ENCODE measurements around the gene RCAN1. TPM values are rescaled to one million over a fixed set of nuclear protein-coding genes. Genes with fewer than 3 reads are reported as not detected.

The RCAN1 gene
- total RNA-seq, 1 experiment from 2014 or later = 14.4 TPM

DNA sequence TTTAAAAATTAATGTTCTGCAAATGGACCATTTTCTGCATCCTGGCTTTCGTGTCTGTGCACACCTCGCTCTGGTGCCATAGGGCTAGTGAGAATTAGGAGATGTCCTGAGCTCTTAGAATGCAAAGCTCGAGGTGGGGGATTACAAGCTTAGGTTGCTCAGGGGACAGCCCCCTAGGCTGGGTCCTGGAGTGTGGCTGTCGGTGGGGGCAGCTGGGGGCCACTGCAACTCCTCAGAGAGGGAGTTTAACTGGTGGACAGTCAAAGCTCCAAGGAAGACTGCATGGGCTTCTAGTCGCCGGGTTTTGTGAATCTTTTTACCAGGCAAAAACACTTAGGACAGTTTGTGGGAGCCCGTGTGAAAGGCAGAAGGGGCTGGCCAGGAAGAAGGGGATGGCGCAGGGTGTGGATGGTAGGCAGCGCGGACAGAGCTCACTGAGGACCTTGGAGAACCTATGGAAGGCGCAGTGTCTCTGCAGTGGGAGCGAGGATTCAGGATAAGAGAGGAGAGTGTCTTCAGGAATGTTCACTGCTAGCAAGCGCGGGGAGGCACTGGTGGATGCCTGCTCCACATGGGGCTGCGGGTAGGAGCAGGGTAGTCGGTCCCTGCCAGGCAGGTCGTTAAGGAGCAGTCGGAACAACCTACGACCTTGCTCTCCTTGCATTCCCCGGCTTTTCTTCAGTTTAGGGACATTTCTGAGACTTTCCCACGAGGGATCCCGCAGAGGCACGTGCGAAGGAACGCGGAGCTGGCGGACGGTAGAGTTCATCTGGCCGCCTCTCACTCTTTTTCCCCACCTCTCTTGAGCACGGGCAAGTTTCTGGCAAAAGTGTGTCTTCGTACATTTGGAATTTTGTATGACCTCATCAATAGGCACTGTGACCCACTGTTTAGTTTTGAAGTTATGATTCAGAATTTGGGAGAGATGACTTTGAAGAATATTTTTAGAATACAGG, 90.0 kb downstream of the RCAN1 start:
- DNase-seq (ENCODE audit: low spot score) = no peak
- in situ Hi-C loops (cut with HindIII; ENCODE audit: low sequenced_read_pairs) = no loop called here

DNA sequence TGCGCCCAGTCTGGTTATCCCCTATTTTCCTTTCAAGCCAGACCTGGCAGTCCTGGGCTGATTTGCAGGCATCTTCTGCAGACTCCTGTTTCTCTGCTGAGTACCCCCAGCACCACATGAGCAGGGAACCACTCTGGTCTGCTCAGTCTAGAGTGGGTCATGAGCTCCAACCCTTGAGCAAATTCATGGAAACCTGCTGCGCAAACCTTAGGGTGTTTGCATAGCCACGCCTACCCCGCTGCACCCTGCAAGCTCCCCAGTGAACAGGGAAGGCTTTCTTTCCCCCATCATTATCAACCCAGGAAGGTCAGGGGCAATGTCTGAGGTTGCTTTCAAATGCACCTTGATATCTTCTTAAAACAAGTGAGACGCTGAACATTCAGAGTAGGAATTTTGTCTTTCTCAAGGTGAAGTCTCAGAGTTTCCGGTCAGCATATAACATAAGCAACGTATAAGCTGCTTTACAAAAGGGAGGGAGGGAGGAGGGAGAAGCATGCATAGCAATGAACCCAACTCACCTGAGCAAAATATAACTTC, 91.8 kb downstream of the RCAN1 start:
- in situ Hi-C loops (cut with HindIII; ENCODE audit: low sequenced_read_pairs) = no loop called here
- DNase-seq (ENCODE audit: low spot score) = no peak

DNA sequence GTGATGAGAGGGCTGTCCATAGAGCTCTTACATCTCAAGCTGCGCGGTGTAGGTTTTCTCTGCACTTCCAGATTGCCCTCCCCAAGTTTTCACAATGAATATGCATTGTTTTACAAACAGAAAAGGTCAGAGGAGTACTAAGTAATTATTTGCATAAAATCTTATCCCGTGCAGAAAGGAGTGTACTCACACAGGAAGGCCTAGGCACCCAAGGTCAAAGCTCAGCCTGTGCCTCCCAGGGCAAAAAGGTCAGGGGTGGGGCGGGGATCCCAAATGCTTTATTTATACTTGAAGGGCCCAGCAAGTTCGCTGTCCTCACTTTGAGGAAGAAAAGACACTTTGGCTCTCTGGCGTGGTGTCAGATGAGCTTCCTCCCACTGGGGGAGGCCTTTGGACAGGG, 92.6 kb downstream of the RCAN1 start:
- no peak for DNase-seq (ENCODE audit: low spot score)
- in situ Hi-C loops (cut with HindIII; ENCODE audit: low sequenced_read_pairs) = no loop called here

DNA sequence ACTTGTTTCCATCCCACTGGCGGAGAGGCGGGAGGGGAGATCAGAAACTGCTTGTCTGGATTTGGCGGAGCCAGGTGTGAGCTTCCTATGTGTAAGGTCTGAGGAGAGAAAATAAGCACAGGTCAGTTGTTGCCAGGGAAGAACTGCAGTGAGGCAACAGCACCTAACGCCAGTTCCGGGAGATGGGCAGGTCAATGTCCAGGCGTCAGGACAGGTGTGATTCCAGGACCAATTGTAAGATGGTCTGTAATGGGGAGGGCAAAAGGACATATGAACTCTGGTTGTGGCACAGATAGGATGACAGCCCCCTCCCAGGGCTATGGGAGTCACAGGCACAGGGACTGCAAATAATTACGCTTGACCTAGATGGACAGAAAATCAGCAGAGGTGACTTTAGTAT, 93.4 kb downstream of the RCAN1 start:
- in situ Hi-C loops (cut with HindIII; ENCODE audit: low sequenced_read_pairs) = no loop called here
- DNase-seq (ENCODE audit: low spot score) = no peak

DNA sequence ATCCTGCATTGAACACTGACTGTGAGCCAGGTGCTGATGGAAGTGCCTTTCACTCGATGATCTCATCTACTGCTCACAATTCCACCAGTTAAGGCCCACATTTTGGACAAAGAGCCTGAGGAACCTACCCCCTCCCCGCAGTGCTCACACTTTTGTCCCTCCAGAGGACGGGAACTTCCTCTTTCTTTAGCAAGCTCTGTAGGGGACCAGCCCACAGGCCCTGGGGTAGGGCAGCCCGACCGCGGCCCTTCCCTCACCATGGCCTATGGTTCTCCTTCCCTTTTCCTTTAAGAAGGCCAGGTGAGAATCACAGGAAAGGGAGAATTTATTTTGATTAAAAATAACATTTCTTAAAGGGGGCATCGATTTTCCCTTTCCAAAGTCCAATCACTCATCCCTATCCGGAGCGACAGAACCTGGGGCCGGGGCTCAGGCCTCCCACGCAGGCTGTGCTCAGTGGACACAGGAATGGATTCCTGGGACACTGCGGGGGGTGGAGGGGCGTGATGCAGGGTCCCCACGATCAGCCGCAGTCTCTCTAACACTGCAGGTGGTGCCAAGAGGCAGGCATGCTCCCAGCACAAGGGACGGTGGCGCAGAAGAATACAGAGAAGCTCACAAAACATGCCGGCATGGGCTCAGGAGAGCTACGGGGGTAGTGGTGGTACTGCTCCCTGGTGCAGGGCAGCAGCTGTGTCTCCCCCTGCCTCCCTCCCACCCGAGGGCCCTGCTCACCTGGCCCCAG, 94.0 kb downstream of the RCAN1 start:
- no peak for DNase-seq (ENCODE audit: low spot score)
- in situ Hi-C loops (cut with HindIII; ENCODE audit: low sequenced_read_pairs) = no loop called here

DNA sequence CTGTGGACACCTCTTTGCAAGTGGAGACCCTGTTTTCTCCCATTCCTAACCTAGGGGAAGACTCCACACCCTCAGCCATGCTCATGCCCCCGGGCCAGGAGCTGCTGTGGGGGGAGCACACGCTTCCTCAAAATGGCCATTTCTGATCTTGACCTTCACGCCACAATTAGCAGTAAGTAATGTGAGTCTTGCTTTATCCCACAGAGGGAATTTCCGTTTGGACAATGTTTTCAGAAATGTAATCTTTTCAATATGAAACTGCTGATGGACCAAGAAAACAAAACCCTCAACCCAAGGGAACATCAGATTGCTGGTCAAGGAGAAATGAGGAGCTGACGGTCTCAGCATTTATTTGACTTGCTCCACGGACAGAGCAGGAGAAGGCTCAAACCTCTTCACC, 94.6 kb downstream of the RCAN1 start:
- DNase-seq (ENCODE audit: low spot score) = no peak

DNA sequence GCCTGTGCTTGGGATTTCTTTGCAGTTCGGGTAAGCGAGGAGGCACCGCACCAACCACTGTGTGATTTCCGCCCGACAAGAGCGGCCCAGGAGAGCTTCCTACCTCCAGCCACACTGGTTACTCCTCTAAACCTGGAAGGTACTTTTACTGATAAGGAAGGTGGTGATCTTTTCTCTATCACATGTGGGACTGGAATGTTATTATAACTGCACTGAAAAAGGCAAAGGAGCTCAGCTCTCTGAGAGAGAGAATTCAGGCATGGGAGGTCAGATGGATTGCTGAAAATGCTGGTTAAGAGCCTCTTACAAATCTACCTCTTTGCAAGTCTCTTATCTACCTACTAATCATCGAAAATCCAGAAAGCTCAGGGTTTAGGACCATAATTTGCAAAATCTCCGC, 95.2 kb downstream of the RCAN1 start:
- in situ Hi-C loops (cut with HindIII; ENCODE audit: low sequenced_read_pairs) = no loop called here
- no peak for DNase-seq (ENCODE audit: low spot score)

More for the DNA sequence above, 94.6 kb downstream of the RCAN1 start:
- in situ Hi-C loops (cut with HindIII; ENCODE audit: low sequenced_read_pairs) = no loop called here

DNA sequence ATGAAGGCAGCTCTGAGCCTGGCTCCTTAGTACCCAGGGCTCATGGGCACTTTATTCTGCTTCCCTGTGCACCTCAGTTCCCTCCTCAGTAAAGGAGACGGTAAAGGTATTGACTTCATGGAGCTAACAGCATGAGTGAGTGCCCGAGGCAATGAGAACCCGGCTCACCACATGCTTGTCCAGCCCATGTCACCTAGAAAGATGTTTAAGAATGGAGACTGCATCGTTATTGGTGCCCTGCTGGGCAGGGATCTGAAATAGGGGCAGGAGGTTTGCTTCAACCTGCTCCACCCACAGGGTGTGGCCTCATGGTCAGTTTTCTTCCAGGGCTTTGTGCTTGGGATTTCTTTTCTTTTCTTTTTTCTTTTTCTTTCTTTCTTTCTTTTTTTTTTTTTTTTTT, 95.9 kb downstream of the RCAN1 start:
- in situ Hi-C loops (cut with HindIII; ENCODE audit: low sequenced_read_pairs) = no loop called here
- DNase-seq (ENCODE audit: low spot score) = no peak

DNA sequence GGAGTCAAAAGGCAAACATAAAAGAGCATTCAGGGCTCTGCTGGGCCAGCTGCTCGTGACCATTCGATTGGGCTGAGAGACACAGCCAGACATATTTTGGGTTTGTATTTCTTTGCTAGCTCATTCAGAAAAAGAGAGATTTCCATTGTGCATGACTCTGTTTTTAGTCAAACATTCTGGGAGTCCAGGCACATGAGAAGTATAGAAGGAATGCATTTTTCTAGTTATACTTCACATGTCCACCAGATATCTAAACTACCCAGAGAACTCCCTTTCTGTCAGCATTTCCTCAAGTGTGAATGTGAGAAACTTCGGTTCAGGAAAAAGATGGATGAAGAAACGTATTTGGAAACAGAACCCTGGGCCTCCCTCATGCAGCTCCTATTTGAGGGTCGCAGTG, 96.6 kb downstream of the RCAN1 start:
- in situ Hi-C loops (cut with HindIII; ENCODE audit: low sequenced_read_pairs) = no loop called here
- no peak for DNase-seq (ENCODE audit: low spot score)

DNA sequence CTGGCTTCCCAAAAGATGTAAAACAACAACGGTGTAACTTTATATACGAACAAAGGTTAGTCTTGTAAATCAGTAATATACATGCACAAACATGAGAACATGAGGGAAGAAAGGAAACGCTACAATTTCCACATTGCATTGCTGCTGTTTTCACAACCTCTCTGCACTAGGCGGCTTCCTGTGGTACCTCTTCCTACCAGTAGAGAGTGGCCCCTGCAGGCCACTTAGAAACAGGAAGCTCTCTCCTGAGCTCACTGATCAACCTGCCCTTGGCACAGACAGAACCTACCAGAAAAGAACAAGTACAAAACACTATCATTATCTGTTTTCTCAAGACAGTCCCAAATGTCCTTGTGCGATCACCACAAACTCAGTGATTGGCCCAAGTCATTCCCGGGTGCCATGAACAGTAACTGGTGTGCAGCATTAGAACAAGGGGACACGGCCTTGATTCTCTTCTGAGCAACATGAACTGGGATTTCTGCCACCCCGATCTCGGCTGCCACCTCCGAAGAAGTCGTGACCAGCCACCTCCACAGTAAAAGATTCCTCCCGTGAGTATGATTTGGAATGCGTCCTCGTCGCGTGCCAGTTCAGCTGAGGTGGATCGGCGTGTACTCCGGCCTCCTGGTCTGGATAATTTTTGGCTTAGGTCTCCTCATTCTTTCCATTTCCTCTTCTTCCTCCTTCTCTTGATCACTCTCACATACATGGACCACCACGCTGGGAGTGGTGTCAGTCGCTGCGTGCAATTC, 97.2 kb downstream of the RCAN1 start:
- in situ Hi-C loops (cut with HindIII; ENCODE audit: low sequenced_read_pairs) = no loop called here
- no peak for DNase-seq (ENCODE audit: low spot score)

DNA sequence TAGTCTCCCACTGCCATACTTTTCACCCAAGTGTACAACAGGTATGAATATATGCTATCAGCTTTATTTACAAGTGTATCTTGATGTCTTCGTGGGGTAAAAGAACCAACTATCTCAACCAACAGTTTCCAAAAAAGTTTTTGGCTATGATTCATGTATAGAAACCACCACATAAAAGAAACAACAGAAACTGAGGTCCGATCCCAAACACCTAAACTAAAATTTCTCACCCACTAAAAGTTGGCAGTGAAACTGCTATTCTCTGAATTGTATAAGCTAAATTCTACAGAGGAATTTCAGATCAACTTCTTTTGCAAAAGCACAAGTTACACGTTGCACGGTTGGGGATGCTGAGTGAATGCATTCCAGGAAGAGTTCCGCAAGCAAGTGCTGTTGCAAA, 97.9 kb downstream of the RCAN1 start:
- in situ Hi-C loops (cut with HindIII; ENCODE audit: low sequenced_read_pairs) = no loop called here

DNA sequence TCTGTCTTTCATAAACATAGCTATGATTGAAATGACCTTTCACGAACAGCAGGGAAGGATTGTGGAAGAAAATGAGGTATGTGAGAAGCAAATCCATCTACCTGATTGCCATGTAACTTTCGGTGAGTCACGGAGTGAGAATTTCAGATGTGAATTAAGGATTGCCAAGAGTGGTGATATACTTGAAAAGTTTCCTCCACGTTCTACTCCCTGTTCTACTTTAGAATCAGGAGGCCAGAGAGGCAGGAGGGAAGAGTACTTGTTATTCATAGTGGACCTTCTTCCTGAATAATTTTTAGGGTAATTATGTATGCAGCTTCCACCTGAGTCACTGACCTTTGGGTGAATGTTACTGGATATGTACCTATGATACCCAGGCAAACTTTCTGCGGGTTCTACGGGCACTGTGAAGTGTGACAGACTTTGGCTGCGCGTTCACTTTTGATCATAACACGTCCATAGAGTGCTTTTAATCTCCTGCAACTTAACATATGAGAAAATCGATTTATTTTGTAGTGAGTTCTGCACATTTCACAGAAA, 100.3 kb downstream of the RCAN1 start:
- no peak for DNase-seq (ENCODE audit: low spot score)
- in situ Hi-C loops (cut with HindIII; ENCODE audit: low sequenced_read_pairs) = no loop called here

More for the DNA sequence above, 97.9 kb downstream of the RCAN1 start:
- DNase-seq (ENCODE audit: low spot score) = no peak

DNA sequence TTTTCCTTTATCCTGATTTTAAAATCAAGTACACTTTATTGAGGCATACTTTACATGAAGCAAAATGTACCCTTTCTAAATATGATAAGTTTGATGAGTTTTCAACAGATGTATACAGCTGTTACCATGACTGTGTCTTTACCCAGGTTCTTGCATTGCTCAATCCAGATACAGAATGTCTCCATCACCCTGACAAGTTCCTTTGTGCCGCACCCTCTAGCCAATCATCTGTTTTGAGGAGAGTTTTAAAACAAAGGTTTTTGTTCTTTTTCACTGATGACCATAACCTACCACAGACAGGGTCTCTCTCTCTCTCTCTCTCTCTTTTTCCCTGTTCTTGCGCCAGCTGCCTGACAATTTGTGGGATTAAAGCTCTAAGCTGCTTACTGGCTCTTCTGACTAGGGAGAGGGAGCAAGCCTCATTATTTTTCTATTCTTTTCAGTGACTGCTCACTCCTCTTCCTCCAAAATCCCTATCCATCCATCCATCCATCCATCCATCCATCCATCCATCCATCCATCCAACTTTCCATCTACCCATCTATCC, 101.7 kb downstream of the RCAN1 start:
- no peak for DNase-seq (ENCODE audit: low spot score)
- in situ Hi-C loops (cut with HindIII; ENCODE audit: low sequenced_read_pairs) = no loop called here

DNA sequence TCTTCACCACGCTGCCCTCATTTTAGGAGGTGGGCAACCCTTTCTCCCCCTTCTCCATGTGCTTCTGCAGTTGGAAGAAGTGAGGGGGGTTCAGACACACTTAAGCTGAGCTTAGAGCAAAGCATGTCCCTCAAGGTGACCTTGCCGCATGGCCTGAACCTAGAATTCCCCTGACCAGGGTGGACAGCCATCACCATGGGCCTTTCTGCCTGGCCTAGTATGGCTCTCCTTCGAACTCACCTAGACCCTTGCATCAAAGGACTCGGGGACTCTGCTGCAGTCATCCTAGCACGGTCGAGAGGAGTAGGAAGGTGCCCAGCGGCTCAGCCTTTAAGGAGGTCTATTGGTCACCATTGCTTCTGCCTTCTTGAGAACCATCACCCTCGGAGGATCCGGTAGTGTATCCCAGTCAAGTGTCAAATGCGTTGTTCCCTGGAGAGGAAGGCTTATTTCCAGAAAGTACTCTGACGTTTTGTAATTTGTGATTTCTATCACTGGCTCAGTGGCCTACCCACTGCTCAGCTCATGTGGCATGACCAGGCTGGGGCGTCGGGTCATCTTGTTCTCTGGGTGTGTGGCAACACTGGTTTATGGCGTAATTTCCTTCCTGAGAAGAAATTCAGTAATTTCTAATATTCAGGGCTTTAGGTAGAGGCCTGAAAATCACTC, 103.0 kb downstream of the RCAN1 start, which contains the start of gene KCNE1:
Gene KCNE1 (minus strand): TSS at position 424 of the 669 bp plus-strand sequence. CDS start 62,576 bp downstream, outside the sequence.
- in situ Hi-C loops (cut with HindIII; ENCODE audit: low sequenced_read_pairs) = no loop called here
- DNase-seq (ENCODE audit: low spot score) = no peak

DNA sequence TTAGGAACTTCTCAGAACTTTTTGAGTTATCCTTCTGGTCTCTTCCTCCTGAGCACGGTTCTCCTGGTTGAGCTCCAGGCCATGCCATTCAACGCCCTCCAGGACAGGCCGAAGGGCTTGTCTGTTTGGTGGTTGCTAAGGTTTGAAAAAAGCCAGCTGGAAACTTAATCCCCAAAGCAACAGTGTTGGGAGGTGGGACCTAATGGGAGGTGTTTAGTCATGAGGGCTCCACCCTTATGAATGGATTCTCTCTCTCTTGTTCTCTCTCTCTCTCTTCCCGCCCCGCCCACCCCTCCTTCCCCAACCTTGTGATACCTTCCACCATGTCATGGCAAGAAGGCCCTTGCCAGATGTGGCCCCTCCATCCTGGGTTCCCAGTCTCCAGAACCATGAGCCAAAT, 103.7 kb downstream of the RCAN1 start:
- DNase-seq (ENCODE audit: low spot score) = no peak
- in situ Hi-C loops (cut with HindIII; ENCODE audit: low sequenced_read_pairs) = no loop called here

DNA sequence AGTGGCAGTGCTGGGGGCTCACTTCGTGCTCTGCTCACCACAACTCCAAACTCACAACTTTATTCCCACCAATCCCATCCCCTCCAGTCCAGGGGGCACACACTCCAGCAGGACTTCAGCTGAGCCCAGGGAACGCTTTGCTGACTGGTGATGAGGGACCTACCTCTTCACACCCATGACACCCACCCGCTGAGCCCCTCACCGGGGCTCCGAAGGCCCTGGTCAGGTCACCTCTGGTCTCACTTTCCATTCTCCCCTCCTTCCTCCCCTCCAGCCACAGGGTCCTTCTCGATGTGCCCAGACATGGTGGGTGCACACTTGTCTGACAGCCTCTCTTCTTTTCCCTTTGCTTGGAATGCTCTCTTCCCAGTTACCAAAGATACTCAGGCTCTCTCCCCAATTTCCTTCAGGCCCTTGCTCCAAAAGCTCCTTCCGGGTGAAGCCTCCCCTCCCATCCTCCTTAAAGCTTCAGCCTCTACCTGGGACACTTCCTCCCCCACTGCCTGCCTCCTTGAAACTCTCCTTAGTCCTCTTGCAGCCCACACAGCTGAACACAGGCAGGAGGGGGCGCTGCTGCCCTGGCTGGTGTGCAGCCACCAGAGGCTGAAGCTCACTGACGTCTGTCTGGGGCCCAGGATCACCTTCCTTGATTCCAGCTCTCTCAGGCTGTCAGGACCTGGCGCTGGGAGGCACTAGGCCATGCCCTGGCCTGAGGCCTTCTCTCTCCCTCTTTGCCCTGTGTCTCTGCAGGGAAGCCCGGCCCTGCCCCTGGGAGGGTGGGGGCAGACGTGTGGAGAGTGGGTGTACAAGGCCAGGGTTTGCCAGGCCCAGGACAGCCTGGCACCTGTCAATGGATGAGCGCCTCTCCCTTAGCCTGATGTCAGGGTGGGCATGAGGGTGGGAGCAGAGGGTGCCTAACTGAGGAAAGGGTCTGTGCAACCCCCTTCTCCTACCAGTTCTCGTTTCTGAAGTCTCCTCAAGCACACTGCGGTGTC, 104.5 kb downstream of the RCAN1 start:
- in situ Hi-C loops (cut with HindIII; ENCODE audit: low sequenced_read_pairs) = no loop called here
- DNase-seq (ENCODE audit: low spot score) = peak; percentile 18

DNA sequence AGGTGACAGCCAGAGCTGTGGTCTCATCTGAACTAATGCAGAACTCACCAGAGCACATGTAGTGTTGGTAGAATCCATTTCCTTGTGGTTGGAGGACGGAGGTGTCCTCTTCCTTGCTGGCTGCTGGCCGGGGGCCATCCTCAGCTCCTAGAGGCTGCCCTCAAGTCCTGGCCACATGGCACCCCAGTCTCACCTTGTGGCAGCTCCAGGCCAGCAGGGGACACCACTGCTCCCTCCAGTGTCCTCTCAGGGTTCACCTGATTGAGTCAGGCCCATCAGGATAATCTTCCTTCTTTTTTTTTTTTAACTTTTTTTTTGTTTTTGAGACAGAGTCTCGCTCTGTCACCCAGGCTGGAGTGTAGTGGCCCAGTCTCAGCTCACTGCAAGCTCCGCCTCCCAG, 105.8 kb downstream of the RCAN1 start:
- no peak for DNase-seq (ENCODE audit: low spot score)
- in situ Hi-C loops (cut with HindIII; ENCODE audit: low sequenced_read_pairs) = no loop called here
